GM19043 (cell line): Measurements from ENCODE around the gene MYO1G.

ENCODE experiments used
- ATAC-seq: cut with Tn5 transposase; IDR thresholded peaks from one replicate; pipeline ENCODE4 v1.9.1; 2021; ENCODE audit warnings: low read depth; ENCODE audit not compliant: unreplicated experiment

The MYO1G gene

GRCh38 chr7:44967571-44968446, 11.0 kb downstream of the MYO1G start:
- ATAC-seq: no peak

GRCh38 chr7:44966731-44967538, 11.9 kb downstream of the MYO1G start:
- no peak for ATAC-seq

GRCh38 chr7:44965937-44966730, 12.7 kb downstream of the MYO1G start:
- ATAC-seq: no peak

- no peak for ATAC-seq
Observed at GRCh38 chr7:44965441-44965903, 13.3 kb downstream of the MYO1G start.

- no peak for ATAC-seq
Observed at GRCh38 chr7:44964831-44965440, 13.9 kb downstream of the MYO1G start.

GRCh38 chr7:44964384-44964830, 14.4 kb downstream of the MYO1G start:
- ATAC-seq: no peak

GRCh38 chr7:44963364-44964290, 15.2 kb downstream of the MYO1G start:
- ATAC-seq: no peak

GRCh38 chr7:44962483-44963251, 16.1 kb downstream of the MYO1G start:
- ATAC-seq: no peak

- no peak for ATAC-seq
Observed at GRCh38 chr7:44961844-44962482, 16.9 kb downstream of the MYO1G start.

- ATAC-seq: no peak
Observed at GRCh38 chr7:44960011-44960580, 18.7 kb downstream of the MYO1G start.

GRCh38 chr7:44959433-44959951, 19.3 kb downstream of the MYO1G start:
- ATAC-seq: no peak

- no peak for ATAC-seq
Observed at GRCh38 chr7:44958645-44959344, 20.0 kb downstream of the MYO1G start.

GRCh38 chr7:44956157-44956766, 22.6 kb downstream of the MYO1G start:
- no peak for ATAC-seq

- no peak for ATAC-seq
Observed at GRCh38 chr7:44955733-44956132, 23.1 kb downstream of the MYO1G start.

- no peak for ATAC-seq
Observed at GRCh38 chr7:44953156-44953555, 25.7 kb downstream of the MYO1G start.

- no peak for ATAC-seq
Observed at GRCh38 chr7:44949303-44949702, 29.5 kb downstream of the MYO1G start.
